Vagina (tissue), 2 donors: ENCODE measurements around the gene SGIP1.

Experiments
- POLR2A ChIP-seq, 2 donors: fragments of 450-650 bp; IDR thresholded peaks; one replicate each; pipeline ENCODE4 v1.6.1; 2017; ENCODE audit warnings: antibody characterized with exemption in 2 of 2, mild to moderate bottlenecking in 2 of 2, moderate library complexity in 2 of 2
- TF ChIP-seq, protein P1 (sequence below), 3 experiments: fragments of 450-650 bp in 2 of 3; fragments of 200-600 bp in 1 of 3; sonication (generic) in 1 of 3; IDR thresholded peaks; one replicate each; pipeline ENCODE4 v1.5.1; 2017 to 2019; ENCODE audit warnings: antibody characterized with exemption in 3 of 3, mild to moderate bottlenecking in 2 of 3, moderate library complexity in 2 of 3

DNA sequence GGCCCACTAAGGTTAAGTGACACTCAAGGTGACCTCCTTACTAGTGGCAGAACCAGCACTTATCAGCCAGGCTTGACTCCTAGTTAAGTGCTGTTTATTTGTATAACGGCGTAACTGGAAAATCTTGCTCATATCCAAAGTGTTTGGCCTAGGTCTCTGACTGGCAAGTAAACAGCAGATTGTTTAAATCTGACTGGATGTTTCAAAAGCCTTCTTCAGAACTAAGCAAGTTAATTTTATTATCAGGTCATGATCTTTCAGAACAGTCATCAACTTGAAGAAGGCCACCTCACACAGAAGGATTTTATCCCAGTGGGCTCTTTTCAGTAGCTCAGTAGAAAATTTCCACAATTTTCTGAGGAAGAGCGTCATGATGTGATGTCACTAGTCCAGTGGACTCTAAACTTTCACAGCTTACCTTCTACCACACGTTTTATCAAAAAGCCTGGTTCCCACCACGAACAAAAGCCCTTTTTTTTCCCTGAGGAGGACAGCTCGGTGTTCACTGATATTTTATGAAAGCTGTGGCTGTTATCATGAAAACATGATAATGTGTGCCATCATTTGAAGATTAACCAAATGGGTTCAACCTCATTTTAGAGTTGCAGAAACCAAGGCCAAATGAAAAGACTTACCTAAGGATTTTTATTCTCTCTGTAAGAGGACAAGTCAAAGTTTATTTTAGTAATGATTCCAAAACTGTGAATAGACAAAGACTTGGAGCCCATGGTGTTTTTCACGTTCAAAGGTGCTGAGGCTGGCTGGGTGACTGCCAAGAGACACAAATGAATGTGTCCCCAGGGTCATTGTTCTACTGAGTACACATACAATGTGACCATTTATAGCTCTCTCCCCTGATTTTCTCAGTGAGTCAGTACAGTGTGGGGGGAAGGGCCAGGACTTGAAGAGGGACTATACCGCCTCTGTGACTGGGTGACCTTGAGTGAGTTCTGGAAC lies 9.1 kb downstream of the SGIP1 start:
- TF ChIP-seq, protein P1, sequence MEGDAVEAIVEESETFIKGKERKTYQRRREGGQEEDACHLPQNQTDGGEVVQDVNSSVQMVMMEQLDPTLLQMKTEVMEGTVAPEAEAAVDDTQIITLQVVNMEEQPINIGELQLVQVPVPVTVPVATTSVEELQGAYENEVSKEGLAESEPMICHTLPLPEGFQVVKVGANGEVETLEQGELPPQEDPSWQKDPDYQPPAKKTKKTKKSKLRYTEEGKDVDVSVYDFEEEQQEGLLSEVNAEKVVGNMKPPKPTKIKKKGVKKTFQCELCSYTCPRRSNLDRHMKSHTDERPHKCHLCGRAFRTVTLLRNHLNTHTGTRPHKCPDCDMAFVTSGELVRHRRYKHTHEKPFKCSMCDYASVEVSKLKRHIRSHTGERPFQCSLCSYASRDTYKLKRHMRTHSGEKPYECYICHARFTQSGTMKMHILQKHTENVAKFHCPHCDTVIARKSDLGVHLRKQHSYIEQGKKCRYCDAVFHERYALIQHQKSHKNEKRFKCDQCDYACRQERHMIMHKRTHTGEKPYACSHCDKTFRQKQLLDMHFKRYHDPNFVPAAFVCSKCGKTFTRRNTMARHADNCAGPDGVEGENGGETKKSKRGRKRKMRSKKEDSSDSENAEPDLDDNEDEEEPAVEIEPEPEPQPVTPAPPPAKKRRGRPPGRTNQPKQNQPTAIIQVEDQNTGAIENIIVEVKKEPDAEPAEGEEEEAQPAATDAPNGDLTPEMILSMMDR (IDR thresholded peaks at IDR 0.05), result no peak
- TF ChIP-seq POLR2A (IDR thresholded peaks at IDR 0.05), result no peak
